HG03039 (cell line): Measurements from ENCODE around the gene TMEM183A.
"Not testable (repeated sequence)": the region's sequence is repeated elsewhere in the genome, so short reads cannot be mapped to it uniquely, and the experiment has no call there.

Experiments used
- ATAC-seq: cut with Tn5 transposase; IDR thresholded peaks from one replicate; pipeline ENCODE4 v1.9.1; 2021; ENCODE audit warnings: mild to moderate bottlenecking, moderate library complexity; ENCODE audit not compliant: unreplicated experiment

TMEM183A gene

GRCh38 chr1:202987255-202987654, 19.9 kb upstream of the TMEM183A start:
- no peak for ATAC-seq

- ATAC-seq: no peak
Measured at GRCh38 chr1:202987922-202988583, 19.1 kb upstream of the TMEM183A start.

GRCh38 chr1:202989879-202990278, 17.3 kb upstream of the TMEM183A start:
- no peak for ATAC-seq

- no peak for ATAC-seq
Measured at GRCh38 chr1:202991112-202991511, 16.1 kb upstream of the TMEM183A start.

GRCh38 chr1:202994756-202995155, 12.4 kb upstream of the TMEM183A start:
- ATAC-seq: no peak

GRCh38 chr1:202998836-202999750, 8.1 kb upstream of the TMEM183A start:
- no peak for ATAC-seq

GRCh38 chr1:203000217-203000944, 6.8 kb upstream of the TMEM183A start:
- ATAC-seq: no peak

GRCh38 chr1:203001986-203002385, 5.2 kb upstream of the TMEM183A start:
- ATAC-seq: no peak

GRCh38 chr1:203002951-203003350, 4.2 kb upstream of the TMEM183A start:
- ATAC-seq: no peak

- ATAC-seq: not testable (repeated sequence)
Measured at GRCh38 chr1:203005395-203006142, 1.6 kb upstream of the TMEM183A start.

- no peak for ATAC-seq
Measured at GRCh38 chr1:203009185-203009584, 2.0 kb downstream of the TMEM183A start.

- no peak for ATAC-seq
Measured at GRCh38 chr1:203011582-203011981, 4.4 kb downstream of the TMEM183A start.

GRCh38 chr1:203017061-203017460, 9.9 kb downstream of the TMEM183A start:
- ATAC-seq: no peak

GRCh38 chr1:203017692-203018091, 10.5 kb downstream of the TMEM183A start:
- ATAC-seq: no peak

- ATAC-seq: not testable (repeated sequence)
Measured at GRCh38 chr1:203022855-203023254, 15.7 kb downstream of the TMEM183A start.

- no peak for ATAC-seq
Measured at GRCh38 chr1:203025686-203026030, 18.5 kb downstream of the TMEM183A start.

GRCh38 chr1:203026031-203026665, 19.0 kb downstream of the TMEM183A start, which contains the start of gene PPFIA4:
Gene PPFIA4 (plus strand): TSS chr1:203026491. CDS start chr1:203039009, 12,518 bp downstream.
- ATAC-seq: peak; percentile 69

- peak; percentile 6 for ATAC-seq
Measured at GRCh38 chr1:203026666-203027663, 19.8 kb downstream of the TMEM183A start.
